H1 (cell line): Measurements from ENCODE around the gene SLC6A6. TPM values are rescaled to one million over a fixed set of nuclear protein-coding genes. Genes with fewer than 3 reads are reported as not detected.

Source experiments
- GABPA ChIP-seq: IDR thresholded peaks from 2 replicates; pipeline ENCODE4 v1.6.1; 2011; ENCODE audit warnings: mild to moderate bottlenecking, low read length, moderate library complexity, borderline replicate concordance; ENCODE audit not compliant: insufficient read depth
- JUN ChIP-seq: IDR thresholded peaks from 2 replicates; pipeline ENCODE4 v1.6.1; 2011; ENCODE audit warnings: low read depth, mild to moderate bottlenecking, improper control_type of control experiment, low read length
- polyA plus RNA-seq, 7 experiments: library from polyadenylated mRNA; depleted of rRNA in 3 of 7; stranded (reverse) in 5 of 7; unstranded in 2 of 7; fragments of >200 nt in 5 of 7; fragments of 200-250 nt in 2 of 7; gene quantifications; 1 replicate in 5 of 7; 2 replicates in 1 of 7; 4 replicates in 1 of 7; pipeline versions ENCODE4 v1.2.1 to v1.2.3, GENCODE V29; 2011 to 2013; ENCODE audit warnings: missing spikeins in 2 of 7, mixed read lengths in 2 of 7
- total RNA-seq: library from RNA; stranded (reverse); fragmentation: NEBNext Ultra II Directional; extraction: Animal tissue kit (Norgen Biotek cat#: 25700); gene quantifications from 2 replicates; pipeline ENCODE4 v1.2.1, GENCODE V29; 2021

SLC6A6 gene
- total and polyA plus RNA-seq, 2 of the 8 experiments (the other 6 are each of a cell fraction or from before 2014, with no cell fraction given) = 66.2 to 144 TPM

- no peak for TF ChIP-seq JUN
- no peak for TF ChIP-seq GABPA
Observed at GRCh38 chr3:14475621-14476020, 73.2 kb downstream of the SLC6A6 start (continued).
